HG02798 (cell line): ENCODE data around the gene STK16.
"Not testable (repeated sequence)": the region's sequence is repeated elsewhere in the genome, so short reads cannot be mapped to it uniquely, and the experiment has no call there.

Experiments used
- ATAC-seq: cut with Tn5 transposase; IDR thresholded peaks from one replicate; pipeline ENCODE4 v1.9.1; 2021; ENCODE audit warnings: mild to moderate bottlenecking; ENCODE audit not compliant: unreplicated experiment, poor library complexity

STK16 gene

GRCh38 chr2:219245148-219245898, at the start of gene STK16, which contains the start of gene GLB1L:
Gene STK16 (plus strand): TSS chr2:219245479. CDS start chr2:219246000, 521 bp downstream.
Gene GLB1L (minus strand): TSS chr2:219245444. CDS start chr2:219243573, 1,871 bp downstream.
- peak; percentile 80 for ATAC-seq

GRCh38 chr2:219197388-219197787, 47.9 kb upstream of the STK16 start:
- ATAC-seq: no peak

- ATAC-seq: no peak
These were observed 46.3 kb upstream of the STK16 start for GRCh38 chr2:219198974-219199373.

- ATAC-seq: no peak
These were observed 45.6 kb upstream of the STK16 start for GRCh38 chr2:219199470-219200211.

- not testable (repeated sequence) for ATAC-seq
These were observed 44.6 kb upstream of the STK16 start for GRCh38 chr2:219200502-219201326.

GRCh38 chr2:219201331-219201730, 43.9 kb upstream of the STK16 start:
- not testable (repeated sequence) for ATAC-seq

- ATAC-seq: no peak
These were observed 40.7 kb upstream of the STK16 start for GRCh38 chr2:219204425-219205164.

- ATAC-seq: no peak
These were observed 40.1 kb upstream of the STK16 start for GRCh38 chr2:219205165-219205538.

- ATAC-seq: no peak
These were observed 39.3 kb upstream of the STK16 start for GRCh38 chr2:219205981-219206327.

- ATAC-seq: peak; percentile 98
These were observed 38.7 kb upstream of the STK16 start, which contains the start of gene ZFAND2B for GRCh38 chr2:219206328-219207133. Gene ZFAND2B (plus strand): TSS chr2:219206782. CDS start chr2:219206988, 206 bp downstream.

- no peak for ATAC-seq
These were observed 38.0 kb upstream of the STK16 start for GRCh38 chr2:219207134-219207883.

GRCh38 chr2:219207884-219208740, 37.2 kb upstream of the STK16 start:
- ATAC-seq: no peak

GRCh38 chr2:219209236-219210195, 35.8 kb upstream of the STK16 start:
- no peak for ATAC-seq

GRCh38 chr2:219210196-219210885, 34.9 kb upstream of the STK16 start:
- no peak for ATAC-seq

- no peak for ATAC-seq
These were observed 34.4 kb upstream of the STK16 start for GRCh38 chr2:219210886-219211362.

- ATAC-seq: no peak
These were observed 32.3 kb upstream of the STK16 start for GRCh38 chr2:219213026-219213415.
